ENCODE results near the gene MILR1. TPM values are rescaled to one million over a fixed set of nuclear protein-coding genes. Genes with fewer than 3 reads are reported as not detected.

The MILR1 gene
- polyA plus RNA-seq, 2 of the 4 experiments (the other 2 are of a cell fraction) = 2.3 to 12.2 TPM

DNA sequence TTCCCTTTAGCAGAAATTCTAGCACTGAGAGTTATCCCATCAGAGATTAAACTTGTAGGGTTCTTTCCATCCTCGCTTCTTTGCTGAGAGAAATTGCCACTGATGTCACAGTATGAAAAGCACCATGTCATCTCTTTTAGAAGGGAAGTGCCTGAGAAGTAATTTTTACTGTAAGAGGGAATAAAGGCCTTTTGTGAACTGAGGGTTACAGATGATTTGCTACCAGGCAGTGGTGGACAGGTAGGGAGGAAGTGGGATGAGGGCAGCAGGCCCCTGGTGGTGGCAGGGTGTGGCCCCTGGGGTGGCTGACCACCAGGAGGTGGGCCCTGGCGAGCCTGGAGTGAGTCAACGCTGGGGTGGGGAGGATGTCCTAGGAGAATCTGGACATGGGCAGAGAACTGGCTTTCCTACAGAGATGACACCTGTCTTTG lies 6.4 kb upstream of the MILR1 start:
- Histone ChIP-seq H3K4me3 (no peak overlapping the region), H3K9me3 (peaks cover 24% of the 10 kb centered on the region), H3K27ac (peak overlapping the region; percentile 30 to 71), H3K4me1 (peaks cover 22% of the 10 kb centered on the region), H3K4me2 (peak overlapping the region; percentile 41)
- POLR2A ChIA-PET = interaction anchor here (0.6 kb wide), 1 partner anchor 63 kb away, joined by 3 read pairs; no protein-coding TSS in a partner anchor
- ATAC-seq (peak; percentile 78 to 80), FAIRE-seq (no peak), DNase-seq (ENCODE audit: low read depth in 1 of 2, low spot score in 1 of 2) (peak in 1 of 2 experiments; percentile 55)
- CTCF ChIA-PET = interaction anchor here (0.7 to 16.0 kb wide), 5 partner anchors 10 to 334 kb away, joined by 3 to 163 read pairs (median 3); no protein-coding TSS in a partner anchor
- TF ChIP-seq RFX5 (IDR thresholded peaks at IDR 0.05) (no peak), ZFP36 (IDR thresholded peaks at IDR 0.05; ENCODE audit: borderline replicate concordance, partially characterized antibody) (no peak), EHF (CRISPR knock-in tag; IDR thresholded peaks at IDR 0.05) (no peak), RAD21 (conservative IDR thresholded peaks at IDR 0.05 in 1 of 2, IDR thresholded peaks at IDR 0.05 in 1 of 2) (no peak), CBX8 (IDR thresholded peaks at IDR 0.05) (no peak), RCOR1 (IDR thresholded peaks at IDR 0.05; ENCODE audit: low read depth, low read length) (no peak), HDAC2 (IDR thresholded peaks at IDR 0.05) (no peak), TP53 (CRISPR knock-in tag; IDR thresholded peaks at IDR 0.05) (no peak), HOXA7 (CRISPR knock-in tag; IDR thresholded peaks at IDR 0.05) (no peak), POLR2AphosphoS2 (conservative IDR thresholded peaks at IDR 0.05; ENCODE audit: low read length) (no peak), FOSB (CRISPR knock-in tag; IDR thresholded peaks at IDR 0.05) (no peak)
- TF ChIP-seq, protein P1, sequence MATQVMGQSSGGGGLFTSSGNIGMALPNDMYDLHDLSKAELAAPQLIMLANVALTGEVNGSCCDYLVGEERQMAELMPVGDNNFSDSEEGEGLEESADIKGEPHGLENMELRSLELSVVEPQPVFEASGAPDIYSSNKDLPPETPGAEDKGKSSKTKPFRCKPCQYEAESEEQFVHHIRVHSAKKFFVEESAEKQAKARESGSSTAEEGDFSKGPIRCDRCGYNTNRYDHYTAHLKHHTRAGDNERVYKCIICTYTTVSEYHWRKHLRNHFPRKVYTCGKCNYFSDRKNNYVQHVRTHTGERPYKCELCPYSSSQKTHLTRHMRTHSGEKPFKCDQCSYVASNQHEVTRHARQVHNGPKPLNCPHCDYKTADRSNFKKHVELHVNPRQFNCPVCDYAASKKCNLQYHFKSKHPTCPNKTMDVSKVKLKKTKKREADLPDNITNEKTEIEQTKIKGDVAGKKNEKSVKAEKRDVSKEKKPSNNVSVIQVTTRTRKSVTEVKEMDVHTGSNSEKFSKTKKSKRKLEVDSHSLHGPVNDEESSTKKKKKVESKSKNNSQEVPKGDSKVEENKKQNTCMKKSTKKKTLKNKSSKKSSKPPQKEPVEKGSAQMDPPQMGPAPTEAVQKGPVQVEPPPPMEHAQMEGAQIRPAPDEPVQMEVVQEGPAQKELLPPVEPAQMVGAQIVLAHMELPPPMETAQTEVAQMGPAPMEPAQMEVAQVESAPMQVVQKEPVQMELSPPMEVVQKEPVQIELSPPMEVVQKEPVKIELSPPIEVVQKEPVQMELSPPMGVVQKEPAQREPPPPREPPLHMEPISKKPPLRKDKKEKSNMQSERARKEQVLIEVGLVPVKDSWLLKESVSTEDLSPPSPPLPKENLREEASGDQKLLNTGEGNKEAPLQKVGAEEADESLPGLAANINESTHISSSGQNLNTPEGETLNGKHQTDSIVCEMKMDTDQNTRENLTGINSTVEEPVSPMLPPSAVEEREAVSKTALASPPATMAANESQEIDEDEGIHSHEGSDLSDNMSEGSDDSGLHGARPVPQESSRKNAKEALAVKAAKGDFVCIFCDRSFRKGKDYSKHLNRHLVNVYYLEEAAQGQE (IDR thresholded peaks at IDR 0.05) = no peak
- TF ChIP-seq, protein P2, sequence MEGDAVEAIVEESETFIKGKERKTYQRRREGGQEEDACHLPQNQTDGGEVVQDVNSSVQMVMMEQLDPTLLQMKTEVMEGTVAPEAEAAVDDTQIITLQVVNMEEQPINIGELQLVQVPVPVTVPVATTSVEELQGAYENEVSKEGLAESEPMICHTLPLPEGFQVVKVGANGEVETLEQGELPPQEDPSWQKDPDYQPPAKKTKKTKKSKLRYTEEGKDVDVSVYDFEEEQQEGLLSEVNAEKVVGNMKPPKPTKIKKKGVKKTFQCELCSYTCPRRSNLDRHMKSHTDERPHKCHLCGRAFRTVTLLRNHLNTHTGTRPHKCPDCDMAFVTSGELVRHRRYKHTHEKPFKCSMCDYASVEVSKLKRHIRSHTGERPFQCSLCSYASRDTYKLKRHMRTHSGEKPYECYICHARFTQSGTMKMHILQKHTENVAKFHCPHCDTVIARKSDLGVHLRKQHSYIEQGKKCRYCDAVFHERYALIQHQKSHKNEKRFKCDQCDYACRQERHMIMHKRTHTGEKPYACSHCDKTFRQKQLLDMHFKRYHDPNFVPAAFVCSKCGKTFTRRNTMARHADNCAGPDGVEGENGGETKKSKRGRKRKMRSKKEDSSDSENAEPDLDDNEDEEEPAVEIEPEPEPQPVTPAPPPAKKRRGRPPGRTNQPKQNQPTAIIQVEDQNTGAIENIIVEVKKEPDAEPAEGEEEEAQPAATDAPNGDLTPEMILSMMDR (IDR thresholded peaks at IDR 0.05) = no peak
- TF ChIP-seq, protein P3, sequence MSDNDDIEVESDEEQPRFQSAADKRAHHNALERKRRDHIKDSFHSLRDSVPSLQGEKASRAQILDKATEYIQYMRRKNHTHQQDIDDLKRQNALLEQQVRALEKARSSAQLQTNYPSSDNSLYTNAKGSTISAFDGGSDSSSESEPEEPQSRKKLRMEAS (IDR thresholded peaks at IDR 0.05) = no peak
- 46% methylated on average over 3 of the region's 3 CpGs for WGBS (ENCODE audit: missing lambda C conversion rate)

DNA sequence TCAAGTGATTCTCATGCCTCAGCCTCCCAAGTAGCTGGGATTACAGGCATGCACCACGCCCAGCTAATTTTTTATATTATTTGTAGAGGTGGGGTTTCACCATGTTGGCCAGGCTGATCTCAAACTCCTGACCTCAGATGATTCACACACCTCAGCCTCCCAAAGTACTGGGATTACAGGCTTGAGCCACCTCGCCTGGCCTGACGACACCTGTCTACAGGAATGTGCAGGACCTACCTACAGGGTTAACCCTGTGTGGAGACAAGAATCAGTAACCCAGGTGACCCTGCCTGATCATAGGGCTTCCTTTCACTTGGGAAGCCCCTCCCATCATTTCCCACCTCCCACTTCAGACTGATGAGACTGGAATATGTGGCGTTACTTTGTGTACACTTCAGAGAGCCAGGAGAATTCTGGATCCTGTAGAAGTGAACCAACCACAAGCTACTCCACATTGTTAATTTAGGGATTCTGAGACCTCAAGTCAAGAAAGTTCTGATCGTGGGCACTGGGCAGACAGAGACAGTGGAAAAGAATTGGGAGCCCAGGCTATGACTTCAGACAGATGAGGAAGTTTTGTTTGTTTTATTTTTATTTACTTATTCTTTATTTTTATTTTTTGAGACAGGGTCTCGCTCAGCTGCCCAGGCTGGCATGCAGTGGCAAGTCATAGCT lies 5.7 kb upstream of the MILR1 start:
- TF ChIP-seq, protein P1 (IDR thresholded peaks at IDR 0.05) = no peak
- TF ChIP-seq FOSL2 (IDR thresholded peaks at IDR 0.05) (no peak), FOSL2 (CRISPR knock-in tag; IDR thresholded peaks at IDR 0.05) (peak; percentile 44)
- ChIA-PET POLR2A (interaction anchor here (0.6 kb wide), 1 partner anchor 62 kb away, joined by 3 read pairs; no protein-coding TSS in a partner anchor), CTCF (interaction anchor here (0.5 to 1.5 kb wide), 11 partner anchors 9 to 333 kb away, joined by 3 to 5 read pairs (median 3); no protein-coding TSS in a partner anchor)
- ATAC-seq (peak; percentile 51 to 81; a peak in 5 of 6 replicates), FAIRE-seq (no peak), DNase-seq (ENCODE audit: low read depth in 1 of 2, low spot score in 1 of 2) (peak in 1 of 2 experiments; percentile 81)
- peak overlapping the region; percentile 13 to 71; a peak in 3 of 6 replicates for H3K27ac ChIP-seq
- peak overlapping the region; percentile 41 for H3K4me2 ChIP-seq
- no peak overlapping the region for H3K4me3 ChIP-seq
- WGBS (ENCODE audit: missing lambda C conversion rate) = 38% methylated on average over 6 of the region's 6 CpGs
- peaks cover 22% of the 10 kb centered on the region for H3K4me1 ChIP-seq
- H3K9me3 ChIP-seq = peaks cover 17% of the 10 kb centered on the region

All from A549 (cell line).